ENCODE results near the gene MYLK.

The MYLK gene

GRCh38 chr3:123682302-123682701, 201.8 kb downstream of the MYLK start:
- Histone ChIP-seq H3K4me1 (ENCODE audit: control insufficient read depth, insufficient read depth, low read length) (peaks cover 39% of the 10 kb centered on the region), H3K4me3 (ENCODE audit: low read length) (no peak overlapping the region), H3K36me3 (ENCODE audit: control insufficient read depth, insufficient read depth, low read length, severe bottlenecking) (peaks cover 31% of the 10 kb centered on the region), H3K9ac (ENCODE audit: low read length) (no peak overlapping the region), H3K27me3 (replicated peaks; ENCODE audit: control insufficient read depth, insufficient read depth, low read length) (no peaks in the 10 kb centered on the region), H3K9me3 (ENCODE audit: control insufficient read depth, low read length) (no peaks in the 10 kb centered on the region)
- DNase-seq (ENCODE audit: low read depth), result no peak

GRCh38 chr3:123679712-123680386, 204.3 kb downstream of the MYLK start:
- H3K4me1 ChIP-seq (ENCODE audit: control insufficient read depth, insufficient read depth, low read length), result peaks cover 22% of the 10 kb centered on the region
- no peak for DNase-seq (ENCODE audit: low read depth)
- no peaks in the 10 kb centered on the region for H3K27me3 ChIP-seq (replicated peaks; ENCODE audit: control insufficient read depth, insufficient read depth, low read length)
- H3K36me3 ChIP-seq (ENCODE audit: control insufficient read depth, insufficient read depth, low read length, severe bottlenecking), result peaks cover 28% of the 10 kb centered on the region
- no peaks in the 10 kb centered on the region for H3K9me3 ChIP-seq (ENCODE audit: control insufficient read depth, low read length)
- H3K9ac ChIP-seq (ENCODE audit: low read length), result peak overlapping the region; percentile 40
- H3K4me3 ChIP-seq (ENCODE audit: low read length), result no peak overlapping the region

GRCh38 chr3:123678108-123678511, 206.0 kb downstream of the MYLK start:
- no peaks in the 10 kb centered on the region for H3K27me3 ChIP-seq (replicated peaks; ENCODE audit: control insufficient read depth, insufficient read depth, low read length)
- peak; percentile 61 for DNase-seq (ENCODE audit: low read depth)
- no peaks in the 10 kb centered on the region for H3K9me3 ChIP-seq (ENCODE audit: control insufficient read depth, low read length)
- peak overlapping the region; percentile 62 for H3K9ac ChIP-seq (ENCODE audit: low read length)
- peaks cover 27% of the 10 kb centered on the region for H3K36me3 ChIP-seq (ENCODE audit: control insufficient read depth, insufficient read depth, low read length, severe bottlenecking)
- peaks cover 14% of the 10 kb centered on the region for H3K4me1 ChIP-seq (ENCODE audit: control insufficient read depth, insufficient read depth, low read length)
- no peak overlapping the region for H3K4me3 ChIP-seq (ENCODE audit: low read length)

GRCh38 chr3:123672429-123673146, 211.5 kb downstream of the MYLK start:
- Histone ChIP-seq H3K27me3 (replicated peaks; ENCODE audit: control insufficient read depth, insufficient read depth, low read length) (no peaks in the 10 kb centered on the region), H3K36me3 (ENCODE audit: control insufficient read depth, insufficient read depth, low read length, severe bottlenecking) (peaks cover 22% of the 10 kb centered on the region), H3K9me3 (ENCODE audit: control insufficient read depth, low read length) (no peaks in the 10 kb centered on the region), H3K4me1 (ENCODE audit: control insufficient read depth, insufficient read depth, low read length) (peaks cover 7% of the 10 kb centered on the region), H3K4me3 (ENCODE audit: low read length) (no peak overlapping the region), H3K9ac (ENCODE audit: low read length) (no peak overlapping the region)
- no peak for DNase-seq (ENCODE audit: low read depth)

- H3K9ac ChIP-seq (ENCODE audit: low read length), result no peak overlapping the region
- H3K4me3 ChIP-seq (ENCODE audit: low read length), result no peak overlapping the region
- H3K36me3 ChIP-seq (ENCODE audit: control insufficient read depth, insufficient read depth, low read length, severe bottlenecking), result peaks cover 35% of the 10 kb centered on the region
- H3K27me3 ChIP-seq (replicated peaks; ENCODE audit: control insufficient read depth, insufficient read depth, low read length), result no peaks in the 10 kb centered on the region
- peaks cover 10% of the 10 kb centered on the region for H3K4me1 ChIP-seq (ENCODE audit: control insufficient read depth, insufficient read depth, low read length)
- DNase-seq (ENCODE audit: low read depth), result no peak
- H3K9me3 ChIP-seq (ENCODE audit: control insufficient read depth, low read length), result no peaks in the 10 kb centered on the region
Measured at GRCh38 chr3:123670743-123671142, 213.4 kb downstream of the MYLK start.

- Histone ChIP-seq H3K4me1 (ENCODE audit: control insufficient read depth, insufficient read depth, low read length) (peaks cover 13% of the 10 kb centered on the region), H3K36me3 (ENCODE audit: control insufficient read depth, insufficient read depth, low read length, severe bottlenecking) (peaks cover 51% of the 10 kb centered on the region), H3K9ac (ENCODE audit: low read length) (no peak overlapping the region), H3K4me3 (ENCODE audit: low read length) (no peak overlapping the region), H3K9me3 (ENCODE audit: control insufficient read depth, low read length) (no peaks in the 10 kb centered on the region), H3K27me3 (replicated peaks; ENCODE audit: control insufficient read depth, insufficient read depth, low read length) (no peaks in the 10 kb centered on the region)
- no peak for DNase-seq (ENCODE audit: low read depth)
Measured at GRCh38 chr3:123668906-123669305, 215.2 kb downstream of the MYLK start.

GRCh38 chr3:123667784-123668183, 216.3 kb downstream of the MYLK start:
- Histone ChIP-seq H3K4me3 (ENCODE audit: low read length) (no peak overlapping the region), H3K36me3 (ENCODE audit: control insufficient read depth, insufficient read depth, low read length, severe bottlenecking) (peaks cover 62% of the 10 kb centered on the region), H3K9me3 (ENCODE audit: control insufficient read depth, low read length) (no peaks in the 10 kb centered on the region), H3K9ac (ENCODE audit: low read length) (no peak overlapping the region), H3K27me3 (replicated peaks; ENCODE audit: control insufficient read depth, insufficient read depth, low read length) (no peaks in the 10 kb centered on the region), H3K4me1 (ENCODE audit: control insufficient read depth, insufficient read depth, low read length) (peaks cover 13% of the 10 kb centered on the region)
- DNase-seq (ENCODE audit: low read depth), result no peak

GRCh38 chr3:123664753-123665152, 219.4 kb downstream of the MYLK start:
- no peak overlapping the region for H3K9ac ChIP-seq (ENCODE audit: low read length)
- no peak for DNase-seq (ENCODE audit: low read depth)
- H3K27me3 ChIP-seq (replicated peaks; ENCODE audit: control insufficient read depth, insufficient read depth, low read length), result no peaks in the 10 kb centered on the region
- no peak overlapping the region for H3K4me3 ChIP-seq (ENCODE audit: low read length)
- H3K9me3 ChIP-seq (ENCODE audit: control insufficient read depth, low read length), result no peaks in the 10 kb centered on the region
- H3K36me3 ChIP-seq (ENCODE audit: control insufficient read depth, insufficient read depth, low read length, severe bottlenecking), result peaks cover 55% of the 10 kb centered on the region
- H3K4me1 ChIP-seq (ENCODE audit: control insufficient read depth, insufficient read depth, low read length), result peaks cover 35% of the 10 kb centered on the region

- peaks cover 43% of the 10 kb centered on the region for H3K4me1 ChIP-seq (ENCODE audit: control insufficient read depth, insufficient read depth, low read length)
- H3K9me3 ChIP-seq (ENCODE audit: control insufficient read depth, low read length), result no peaks in the 10 kb centered on the region
- peaks cover 49% of the 10 kb centered on the region for H3K36me3 ChIP-seq (ENCODE audit: control insufficient read depth, insufficient read depth, low read length, severe bottlenecking)
- no peak overlapping the region for H3K9ac ChIP-seq (ENCODE audit: low read length)
- no peak for DNase-seq (ENCODE audit: low read depth)
- H3K27me3 ChIP-seq (replicated peaks; ENCODE audit: control insufficient read depth, insufficient read depth, low read length), result no peaks in the 10 kb centered on the region
- H3K4me3 ChIP-seq (ENCODE audit: low read length), result no peak overlapping the region
Measured at GRCh38 chr3:123663977-123664376, 220.2 kb downstream of the MYLK start.

GRCh38 chr3:123661973-123662372, 222.2 kb downstream of the MYLK start:
- Histone ChIP-seq H3K4me3 (ENCODE audit: low read length) (no peak overlapping the region), H3K9ac (ENCODE audit: low read length) (peak overlapping the region; percentile 87), H3K4me1 (ENCODE audit: control insufficient read depth, insufficient read depth, low read length) (peaks cover 53% of the 10 kb centered on the region), H3K27me3 (replicated peaks; ENCODE audit: control insufficient read depth, insufficient read depth, low read length) (no peaks in the 10 kb centered on the region), H3K36me3 (ENCODE audit: control insufficient read depth, insufficient read depth, low read length, severe bottlenecking) (peaks cover 45% of the 10 kb centered on the region), H3K9me3 (ENCODE audit: control insufficient read depth, low read length) (no peaks in the 10 kb centered on the region)
- no peak for DNase-seq (ENCODE audit: low read depth)

GRCh38 chr3:123660900-123661299, 223.2 kb downstream of the MYLK start:
- H3K4me1 ChIP-seq (ENCODE audit: control insufficient read depth, insufficient read depth, low read length), result peaks cover 64% of the 10 kb centered on the region
- H3K36me3 ChIP-seq (ENCODE audit: control insufficient read depth, insufficient read depth, low read length, severe bottlenecking), result peaks cover 42% of the 10 kb centered on the region
- no peaks in the 10 kb centered on the region for H3K9me3 ChIP-seq (ENCODE audit: control insufficient read depth, low read length)
- no peaks in the 10 kb centered on the region for H3K27me3 ChIP-seq (replicated peaks; ENCODE audit: control insufficient read depth, insufficient read depth, low read length)
- peak overlapping the region; percentile 87 for H3K9ac ChIP-seq (ENCODE audit: low read length)
- peak; percentile 97 for DNase-seq (ENCODE audit: low read depth)
- H3K4me3 ChIP-seq (ENCODE audit: low read length), result peak overlapping the region; percentile 39

Measured in adipocyte (in vitro differentiated cells).